B cell (primary cell): ENCODE results near the gene LHFPL6.

Source experiments
- EZH2 ChIP-seq: IDR thresholded peaks from 2 replicates; pipeline ENCODE4 v1.6.1; 2012; ENCODE audit warnings: borderline replicate concordance, low read depth, mild to moderate bottlenecking, moderate library complexity, low read length; ENCODE audit not compliant: insufficient read depth, poor library complexity, severe bottlenecking
- TF ChIP-seq, protein P1 (sequence below): fragments of 200-600 bp; IDR thresholded peaks from one replicate; pipeline ENCODE4 v1.8.0; 2022; ENCODE audit warnings: antibody characterized with exemption, mild to moderate bottlenecking

DNA sequence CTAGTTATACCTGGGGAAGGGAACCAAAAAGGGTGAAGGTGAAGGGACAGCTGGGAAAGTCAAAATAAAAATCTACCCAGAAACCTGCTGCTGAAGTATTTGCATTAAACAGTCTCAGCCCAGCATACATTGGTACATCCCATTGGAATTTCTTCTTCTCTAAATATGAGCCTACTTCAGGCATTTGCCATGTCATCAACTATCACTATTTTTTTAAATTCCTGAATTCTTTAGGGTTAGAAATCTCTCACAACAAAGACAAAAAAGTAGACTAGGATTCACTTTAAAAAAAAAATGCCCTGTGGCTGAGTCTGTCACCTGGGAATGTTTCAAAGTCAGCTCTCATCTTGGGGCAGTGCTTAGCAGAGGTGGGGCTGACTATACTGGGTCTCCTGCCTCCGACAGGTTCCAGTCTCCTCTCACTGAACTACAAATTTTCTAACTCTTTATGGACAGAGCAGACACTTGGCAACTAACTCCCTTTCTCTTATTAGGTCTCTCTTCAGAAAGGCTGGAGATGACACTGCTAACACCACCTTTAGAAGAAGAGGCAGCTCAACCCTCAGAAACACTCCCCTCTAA lies 141.2 kb downstream of the LHFPL6 start:
- TF ChIP-seq, protein P1, sequence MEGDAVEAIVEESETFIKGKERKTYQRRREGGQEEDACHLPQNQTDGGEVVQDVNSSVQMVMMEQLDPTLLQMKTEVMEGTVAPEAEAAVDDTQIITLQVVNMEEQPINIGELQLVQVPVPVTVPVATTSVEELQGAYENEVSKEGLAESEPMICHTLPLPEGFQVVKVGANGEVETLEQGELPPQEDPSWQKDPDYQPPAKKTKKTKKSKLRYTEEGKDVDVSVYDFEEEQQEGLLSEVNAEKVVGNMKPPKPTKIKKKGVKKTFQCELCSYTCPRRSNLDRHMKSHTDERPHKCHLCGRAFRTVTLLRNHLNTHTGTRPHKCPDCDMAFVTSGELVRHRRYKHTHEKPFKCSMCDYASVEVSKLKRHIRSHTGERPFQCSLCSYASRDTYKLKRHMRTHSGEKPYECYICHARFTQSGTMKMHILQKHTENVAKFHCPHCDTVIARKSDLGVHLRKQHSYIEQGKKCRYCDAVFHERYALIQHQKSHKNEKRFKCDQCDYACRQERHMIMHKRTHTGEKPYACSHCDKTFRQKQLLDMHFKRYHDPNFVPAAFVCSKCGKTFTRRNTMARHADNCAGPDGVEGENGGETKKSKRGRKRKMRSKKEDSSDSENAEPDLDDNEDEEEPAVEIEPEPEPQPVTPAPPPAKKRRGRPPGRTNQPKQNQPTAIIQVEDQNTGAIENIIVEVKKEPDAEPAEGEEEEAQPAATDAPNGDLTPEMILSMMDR: no peak
- no peak for TF ChIP-seq EZH2
